Neutrophil (primary cell): Measurements from ENCODE around the gene KRT72.

Source experiments
- H3K27ac ChIP-seq: fragments of 200-600 bp; sonication (generic); 2 replicates; pipeline ENCODE4 v1.5.1; 2016; ENCODE audit warnings: mild to moderate bottlenecking, moderate library complexity
- H3K27me3 ChIP-seq: fragments of 200-600 bp; sonication (generic); 2 replicates; pipeline ENCODE4 v1.6.0; 2016; ENCODE audit warnings: mild to moderate bottlenecking
- H3K36me3 ChIP-seq: fragments of 200-600 bp; sonication (generic); 2 replicates; pipeline ENCODE4 v1.5.1; 2017
- H3K4me1 ChIP-seq, 2 experiments: fragments of 200-600 bp in 1 of 2; sonication (generic) in 1 of 2; 1 replicate in 1 of 2; 2 replicates in 1 of 2; pipeline versions ENCODE4 v1.5.1 to v1.6.1; 2013 to 2016; ENCODE audit warnings: low read depth in 1 of 2, low read length in 1 of 2, mild to moderate bottlenecking in 1 of 2, moderate library complexity in 1 of 2; ENCODE audit not compliant: control insufficient read depth in 1 of 2, insufficient read depth in 1 of 2
- H3K4me3 ChIP-seq, 2 experiments: fragments of 200-600 bp in 1 of 2; sonication (generic) in 1 of 2; 1 replicate in 1 of 2; 2 replicates in 1 of 2; pipeline ENCODE4 v1.5.1; 2013 to 2016; ENCODE audit warnings: low read depth in 1 of 2, low read length in 1 of 2, mild to moderate bottlenecking in 1 of 2, moderate library complexity in 1 of 2
- H3K9me3 ChIP-seq: fragments of 200-600 bp; sonication (generic); 2 replicates; pipeline ENCODE4 v1.5.1; 2016
- CTCF ChIP-seq: fragments of 200-600 bp; sonication (generic); IDR thresholded peaks from 2 replicates; pipeline ENCODE4 v1.5.1; 2016; ENCODE audit warnings: antibody characterized with exemption

The KRT72 gene

GRCh38 chr12:52606096-52606495 is 4.8 kb upstream of the KRT72 start:
- H3K4me3 ChIP-seq, result no peak overlapping the region
- H3K4me1 ChIP-seq, result no peaks in the 10 kb centered on the region
- TF ChIP-seq CTCF, result no peak
- H3K27me3 ChIP-seq, result peaks cover 50% of the 10 kb centered on the region
- H3K36me3 ChIP-seq, result no peaks in the 10 kb centered on the region
- H3K27ac ChIP-seq, result no peak overlapping the region
- no peaks in the 10 kb centered on the region for H3K9me3 ChIP-seq

GRCh38 chr12:52605542-52605941 is 4.3 kb upstream of the KRT72 start:
- Histone ChIP-seq H3K4me1 (no peaks in the 10 kb centered on the region), H3K27ac (no peak overlapping the region), H3K36me3 (no peaks in the 10 kb centered on the region), H3K27me3 (peaks cover 50% of the 10 kb centered on the region), H3K4me3 (no peak overlapping the region), H3K9me3 (no peaks in the 10 kb centered on the region)
- TF ChIP-seq CTCF, result no peak

GRCh38 chr12:52604859-52605258 is 3.6 kb upstream of the KRT72 start:
- no peak for TF ChIP-seq CTCF
- H3K9me3 ChIP-seq, result no peaks in the 10 kb centered on the region
- no peaks in the 10 kb centered on the region for H3K4me1 ChIP-seq
- no peak overlapping the region for H3K27ac ChIP-seq
- no peaks in the 10 kb centered on the region for H3K36me3 ChIP-seq
- H3K27me3 ChIP-seq, result peaks cover 50% of the 10 kb centered on the region
- H3K4me3 ChIP-seq, result no peak overlapping the region

- no peak for TF ChIP-seq CTCF
- Histone ChIP-seq H3K36me3 (no peaks in the 10 kb centered on the region), H3K9me3 (no peaks in the 10 kb centered on the region), H3K27me3 (peaks cover 52% of the 10 kb centered on the region), H3K27ac (no peak overlapping the region), H3K4me3 (no peak overlapping the region), H3K4me1 (no peaks in the 10 kb centered on the region)
Observed at GRCh38 chr12:52603314-52603713, 2.1 kb upstream of the KRT72 start.

- H3K9me3 ChIP-seq, result no peaks in the 10 kb centered on the region
- H3K4me3 ChIP-seq, result no peak overlapping the region
- no peaks in the 10 kb centered on the region for H3K36me3 ChIP-seq
- no peak for TF ChIP-seq CTCF
- H3K27me3 ChIP-seq, result peaks cover 60% of the 10 kb centered on the region
- H3K27ac ChIP-seq, result no peak overlapping the region
- H3K4me1 ChIP-seq, result no peaks in the 10 kb centered on the region
Observed at GRCh38 chr12:52602552-52602951, 1.3 kb upstream of the KRT72 start.

- Histone ChIP-seq H3K9me3 (no peaks in the 10 kb centered on the region), H3K4me1 (no peaks in the 10 kb centered on the region), H3K27ac (no peak overlapping the region), H3K36me3 (no peaks in the 10 kb centered on the region), H3K27me3 (peaks cover 69% of the 10 kb centered on the region), H3K4me3 (no peak overlapping the region)
- no peak for TF ChIP-seq CTCF
Observed at GRCh38 chr12:52601671-52602070, 408 bp upstream of the KRT72 start.
